ENCODE measurements around the gene NFIL3.

NFIL3 gene

DNA sequence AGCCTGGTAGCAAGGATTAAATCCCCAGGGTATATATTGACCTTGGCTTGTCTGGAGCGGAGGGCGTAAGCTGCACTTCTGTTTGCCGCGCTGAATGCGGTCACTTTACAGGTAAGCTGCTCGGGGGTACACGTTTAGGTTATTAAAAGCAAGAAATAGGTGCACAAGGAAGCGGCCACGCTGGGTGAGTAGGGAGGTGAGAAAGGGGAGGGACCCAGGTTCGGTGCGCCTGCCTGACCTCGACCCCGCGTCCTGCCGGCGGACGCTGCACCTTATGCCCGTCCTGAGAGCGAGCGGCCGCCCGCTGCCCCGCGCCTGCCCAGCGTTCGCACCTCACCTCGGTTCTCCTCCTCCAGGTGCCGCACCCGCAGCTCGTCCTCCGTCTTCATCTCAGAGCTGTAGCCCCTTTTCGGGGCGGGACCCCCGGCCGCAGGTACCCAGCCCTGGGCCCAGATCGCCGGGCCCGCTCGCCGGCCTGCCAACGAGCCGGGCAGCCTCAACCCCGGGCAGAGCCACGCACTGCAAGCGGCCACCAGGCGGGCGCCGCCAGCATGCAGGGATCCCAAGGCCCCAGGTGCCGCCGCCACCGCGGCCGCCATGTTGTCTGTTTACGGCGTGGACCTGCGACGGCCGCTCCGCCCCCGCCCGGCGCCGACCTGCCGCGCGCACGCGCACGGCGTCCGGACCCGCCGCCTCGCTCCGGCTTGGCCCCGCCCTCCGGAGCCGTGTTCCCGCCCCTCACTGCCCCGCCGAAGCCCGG, 62.2 kb downstream of the NFIL3 start, which contains the start of gene AUH:
Gene AUH (minus strand): TSS at position 628 of the 760 bp plus-strand sequence. CDS start 29 bp downstream, at position 599.
- H3K4me3 Mint-ChIP-seq: peak within 1 kb of the TSS; percentile 91
- ATAC-seq: peak; percentile 86
- peaks cover 49% of the 10 kb centered on the region for H3K36me3 Mint-ChIP-seq
- peak within 1 kb of the TSS; percentile 92 for H3K27ac Mint-ChIP-seq
- H3K9me3 Mint-ChIP-seq: no peaks in the 10 kb centered on the region
- DNase-seq (ENCODE audit: low spot score in 2 of 2): peak; percentile 90 to 93
- H3K4me1 Mint-ChIP-seq: peaks cover 57% of the 10 kb centered on the region

DNA sequence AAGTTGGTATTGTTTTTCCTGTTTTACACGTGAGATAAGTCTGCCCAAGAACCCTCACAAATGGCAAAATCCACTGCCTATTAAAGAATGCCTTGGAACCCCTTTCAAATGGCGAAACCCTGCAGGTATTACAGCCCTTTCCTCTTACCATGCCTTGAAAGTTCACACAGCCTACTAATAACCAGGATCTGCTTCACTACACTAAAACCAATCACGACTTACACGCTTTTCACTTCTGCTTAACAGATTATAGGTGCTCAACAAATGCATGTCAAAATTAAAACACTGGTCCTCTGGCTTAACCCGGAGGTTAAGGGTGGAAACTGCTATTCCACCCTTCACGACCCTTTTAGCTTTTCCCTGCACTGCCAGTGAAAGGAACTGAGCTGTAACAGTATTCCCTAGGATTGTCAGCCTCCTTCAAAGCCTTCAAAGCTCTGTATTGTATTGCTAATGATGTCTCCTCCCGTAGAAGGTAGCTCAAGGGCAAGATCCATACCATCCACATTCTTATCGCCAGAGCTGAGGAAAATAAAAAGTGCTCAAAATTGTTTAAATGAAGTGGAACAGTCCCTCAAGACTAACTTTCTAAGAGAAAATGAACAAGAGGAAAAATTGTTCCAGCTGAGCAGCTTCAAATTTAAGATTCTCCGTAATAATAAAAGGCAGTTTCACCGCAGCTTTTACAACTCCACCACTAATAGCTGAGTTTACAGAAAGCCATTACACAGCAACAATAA, 62.9 kb downstream of the NFIL3 start:
- H3K9me3 Mint-ChIP-seq: no peaks in the 10 kb centered on the region
- no peak for ATAC-seq
- DNase-seq (ENCODE audit: low spot score in 2 of 2): no peak
- peaks cover 56% of the 10 kb centered on the region for H3K36me3 Mint-ChIP-seq
- peak overlapping the region; percentile 92 for H3K27ac Mint-ChIP-seq
- H3K4me3 Mint-ChIP-seq: peak overlapping the region; percentile 91
- H3K4me1 Mint-ChIP-seq: peaks cover 64% of the 10 kb centered on the region

DNA sequence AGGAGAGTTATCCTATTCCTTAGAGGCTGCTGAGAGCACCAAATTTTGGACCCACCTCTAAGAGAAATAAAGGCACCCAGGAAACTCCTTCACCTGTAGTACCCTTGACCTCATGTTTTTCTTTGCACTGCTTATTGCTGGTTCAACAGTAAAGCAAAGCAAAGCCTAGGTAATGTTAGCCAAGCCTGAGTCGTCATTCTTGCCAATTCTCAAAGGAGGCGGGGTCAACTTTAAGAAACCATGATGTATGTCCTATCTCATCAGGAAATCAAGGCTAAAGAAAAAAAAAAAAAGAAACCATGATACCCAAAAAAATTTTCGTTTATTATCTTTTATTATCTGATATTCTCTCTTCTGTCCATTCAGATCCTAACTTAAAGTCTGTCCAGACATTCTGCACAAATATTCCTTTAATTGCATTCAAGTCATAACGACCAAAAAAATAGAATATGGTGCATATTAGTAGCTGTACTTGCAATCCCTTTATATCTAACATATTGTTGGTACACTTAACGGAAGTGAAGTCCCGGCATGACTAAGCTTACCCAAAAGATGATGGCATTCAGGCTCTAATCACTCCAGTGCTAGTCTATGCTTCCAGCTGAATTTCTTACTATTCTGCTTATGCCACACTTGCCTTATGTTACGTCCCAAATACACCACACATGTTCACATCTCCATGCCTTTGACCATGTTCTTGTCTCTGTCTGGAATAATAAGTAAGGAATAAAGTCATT, 63.7 kb downstream of the NFIL3 start:
- peaks cover 65% of the 10 kb centered on the region for H3K36me3 Mint-ChIP-seq
- peak; percentile 43 for ATAC-seq
- no peak for DNase-seq (ENCODE audit: low spot score in 2 of 2)
- H3K4me1 Mint-ChIP-seq: peaks cover 65% of the 10 kb centered on the region
- H3K27ac Mint-ChIP-seq: peak overlapping the region; percentile 92
- peak overlapping the region; percentile 91 for H3K4me3 Mint-ChIP-seq
- H3K9me3 Mint-ChIP-seq: no peaks in the 10 kb centered on the region

DNA sequence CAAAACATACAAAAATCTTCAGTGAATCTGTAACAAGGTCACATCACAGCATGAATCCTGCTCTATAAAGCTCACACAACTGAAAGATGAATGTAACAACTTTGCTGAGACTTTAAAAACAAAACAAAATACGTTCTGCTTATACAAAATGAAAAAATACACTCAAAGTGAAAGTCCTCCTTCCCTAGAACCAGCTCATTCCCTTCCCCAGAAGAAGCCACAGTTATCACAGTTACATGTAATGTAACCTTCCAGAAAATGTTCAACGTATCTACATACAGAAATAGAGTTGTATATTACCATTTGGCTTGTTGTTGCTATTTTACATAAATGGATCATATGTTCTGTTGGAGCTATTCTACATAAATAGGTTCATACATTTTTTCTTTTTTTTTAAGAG, 64.5 kb downstream of the NFIL3 start:
- H3K4me1 Mint-ChIP-seq: peaks cover 71% of the 10 kb centered on the region
- peaks cover 73% of the 10 kb centered on the region for H3K36me3 Mint-ChIP-seq
- ATAC-seq: peak; percentile 72
- no peaks in the 10 kb centered on the region for H3K9me3 Mint-ChIP-seq
- peak overlapping the region; percentile 91 for H3K4me3 Mint-ChIP-seq
- DNase-seq (ENCODE audit: low spot score in 2 of 2): no peak
- H3K27ac Mint-ChIP-seq: peak overlapping the region; percentile 92
